Measurements from ENCODE around the gene OGG1.

The OGG1 gene

DNA sequence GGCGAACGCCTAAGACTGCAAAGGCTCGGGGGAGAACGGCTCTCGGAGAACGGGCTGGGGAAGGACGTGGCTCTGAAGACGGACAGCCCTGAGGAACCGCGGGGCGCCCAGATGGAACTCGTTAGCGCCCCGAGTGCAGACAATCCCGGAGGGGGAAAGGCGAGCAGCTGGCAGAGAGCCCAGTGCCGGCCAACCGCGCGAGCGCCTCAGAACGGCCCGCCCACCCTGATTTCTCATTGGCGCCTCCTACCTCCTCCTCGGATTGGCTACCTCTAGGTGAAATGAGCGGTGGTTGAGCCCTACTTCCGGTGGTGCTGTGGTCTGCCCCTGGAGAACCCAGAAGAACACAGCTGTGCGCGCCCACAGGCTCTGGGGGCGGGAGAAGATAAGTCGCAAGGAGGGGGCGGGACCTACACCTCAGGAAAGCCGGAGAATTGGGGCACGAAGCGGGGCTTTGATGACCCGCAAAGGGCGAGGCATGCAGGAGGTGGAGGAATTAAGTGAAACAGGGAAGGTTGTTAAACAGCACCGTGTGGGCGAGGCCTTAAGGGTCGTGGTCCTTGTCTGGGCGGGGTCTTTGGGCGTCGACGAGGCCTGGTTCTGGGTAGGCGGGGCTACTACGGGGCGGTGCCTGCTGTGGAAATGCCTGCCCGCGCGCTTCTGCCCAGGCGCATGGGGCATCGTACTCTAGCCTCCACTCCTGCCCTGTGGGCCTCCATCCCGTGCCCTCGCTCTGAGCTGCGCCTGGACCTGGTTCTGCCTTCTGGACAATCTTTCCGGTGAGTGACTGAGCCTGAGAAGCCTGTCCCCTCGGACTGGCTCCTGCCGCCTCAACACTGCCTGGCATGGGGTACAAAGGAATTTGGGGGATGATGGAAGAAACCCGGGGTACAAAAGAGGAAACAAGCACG lies at the start of gene OGG1:
Gene OGG1, plus strand, starts transcription at position 308 of the 911 bp plus-strand sequence. Its CDS starts 335 bp downstream, at position 643.
- peak; percentile 97 for DNase-seq

DNA sequence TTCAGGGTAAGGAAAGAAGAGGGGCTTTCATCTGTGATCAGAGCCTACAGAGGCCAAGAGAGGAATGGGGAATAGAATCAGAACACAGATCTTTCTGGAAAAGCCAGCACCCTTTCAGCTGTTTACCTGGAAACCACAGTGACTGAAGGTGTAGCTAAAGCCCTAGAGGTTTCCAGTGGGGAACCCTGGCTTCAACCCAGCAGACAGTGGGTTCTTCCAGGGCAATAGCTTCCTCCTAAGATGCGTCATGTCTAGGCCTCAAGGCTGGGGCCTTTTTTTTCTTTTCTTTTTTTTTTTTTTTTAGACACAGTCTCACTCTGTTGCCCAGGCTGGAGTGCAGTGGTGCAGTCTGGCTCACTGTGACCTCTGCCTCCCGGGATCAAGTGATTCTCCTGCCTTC lies 49.2 kb upstream of the OGG1 start:
- no peak for DNase-seq

DNA sequence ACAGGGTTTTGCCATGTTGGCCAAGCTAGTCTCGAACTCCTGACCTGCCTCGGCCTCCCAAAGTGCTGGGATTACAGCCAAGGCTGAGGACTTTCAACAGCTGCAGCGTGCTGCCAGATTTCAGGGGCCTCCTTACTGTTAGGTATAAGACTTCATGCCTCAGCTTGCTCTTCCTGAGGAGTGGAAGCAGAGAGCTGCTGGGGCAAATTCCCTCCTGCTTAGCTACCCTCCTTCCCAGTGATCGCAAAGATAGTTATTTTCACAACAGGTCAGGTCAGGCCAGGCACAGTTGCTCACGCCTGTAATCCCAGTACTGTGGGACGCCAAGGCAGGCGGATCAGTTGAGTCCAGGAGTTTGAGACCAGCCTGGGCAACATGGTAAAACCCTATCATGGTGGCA lies 48.7 kb upstream of the OGG1 start:
- DNase-seq = no peak

DNA sequence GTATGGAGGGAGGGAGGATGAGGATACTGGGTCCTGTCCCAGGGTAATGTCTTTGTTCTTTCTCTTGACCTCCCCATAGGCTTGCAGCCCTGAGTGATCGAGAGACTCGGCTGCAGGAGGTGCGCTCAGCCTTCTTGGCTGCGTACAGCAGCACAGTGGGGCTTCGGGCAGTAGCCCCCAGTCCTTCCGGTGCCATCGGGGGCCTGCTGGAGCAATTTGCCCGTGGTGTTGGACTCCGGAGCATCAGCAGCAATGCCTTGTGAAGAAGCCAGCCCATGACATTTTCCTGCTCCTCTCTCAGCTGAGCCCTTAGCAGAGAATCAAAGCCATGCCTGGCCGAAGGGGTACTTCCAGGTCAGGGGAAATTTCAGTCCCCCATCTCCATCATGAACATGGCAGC lies 48.0 kb upstream of the OGG1 start:
- DNase-seq = no peak

DNA sequence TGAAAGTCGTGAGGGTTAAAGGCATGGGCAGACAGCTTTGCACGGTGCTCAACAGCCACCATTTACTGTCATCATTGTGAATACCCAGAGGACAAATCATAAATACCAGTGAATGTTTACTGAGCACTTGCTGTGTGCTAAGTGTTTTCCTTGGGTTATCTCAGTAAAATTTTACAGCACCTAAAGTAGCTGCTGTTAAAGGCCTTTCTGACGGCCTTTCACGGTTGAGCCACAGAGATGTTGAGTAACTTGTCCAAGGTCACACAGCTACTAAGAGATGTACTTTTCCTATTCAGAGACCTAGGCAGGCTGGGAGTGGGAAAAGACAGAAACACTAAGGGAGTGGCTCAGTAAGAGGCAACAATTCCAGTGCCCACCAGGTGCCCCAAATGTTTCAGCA lies 46.5 kb upstream of the OGG1 start:
- no peak for DNase-seq

DNA sequence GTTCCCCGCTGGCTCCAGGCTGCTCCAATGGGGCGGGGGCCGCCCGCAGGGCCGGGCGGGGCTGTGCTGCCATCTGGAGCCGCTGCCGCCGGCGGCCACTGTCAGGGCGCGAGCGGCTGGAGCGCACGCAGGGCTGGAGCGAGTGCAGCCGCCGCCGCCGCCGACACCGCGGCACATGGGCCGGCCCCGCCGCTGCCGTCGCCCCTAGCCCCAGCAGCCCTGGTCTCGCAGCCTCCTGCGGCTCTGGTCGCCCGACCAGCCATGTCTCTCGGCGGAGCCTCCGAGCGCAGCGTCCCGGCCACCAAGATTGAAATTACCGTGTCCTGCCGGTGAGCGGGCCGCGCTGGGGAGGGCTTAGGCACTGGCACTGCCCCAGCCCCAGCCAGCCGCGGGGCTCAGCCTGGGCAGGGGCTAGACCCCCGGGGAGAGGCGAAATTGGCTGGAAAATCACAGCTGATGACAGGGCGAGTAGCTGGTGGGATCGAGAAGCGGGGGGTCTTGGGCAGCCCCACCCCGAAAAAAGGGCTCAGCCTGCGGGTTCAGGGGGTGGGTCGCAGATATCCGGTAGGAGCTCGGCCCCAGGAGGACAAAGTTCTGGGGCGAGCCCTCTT lies 45.9 kb upstream of the OGG1 start, which contains the start of gene CPNE9:
Gene CPNE9, plus strand, starts transcription at position 98 of the 611 bp plus-strand sequence. Its CDS starts 164 bp downstream, at position 262.
- peak; percentile 69 for DNase-seq

DNA sequence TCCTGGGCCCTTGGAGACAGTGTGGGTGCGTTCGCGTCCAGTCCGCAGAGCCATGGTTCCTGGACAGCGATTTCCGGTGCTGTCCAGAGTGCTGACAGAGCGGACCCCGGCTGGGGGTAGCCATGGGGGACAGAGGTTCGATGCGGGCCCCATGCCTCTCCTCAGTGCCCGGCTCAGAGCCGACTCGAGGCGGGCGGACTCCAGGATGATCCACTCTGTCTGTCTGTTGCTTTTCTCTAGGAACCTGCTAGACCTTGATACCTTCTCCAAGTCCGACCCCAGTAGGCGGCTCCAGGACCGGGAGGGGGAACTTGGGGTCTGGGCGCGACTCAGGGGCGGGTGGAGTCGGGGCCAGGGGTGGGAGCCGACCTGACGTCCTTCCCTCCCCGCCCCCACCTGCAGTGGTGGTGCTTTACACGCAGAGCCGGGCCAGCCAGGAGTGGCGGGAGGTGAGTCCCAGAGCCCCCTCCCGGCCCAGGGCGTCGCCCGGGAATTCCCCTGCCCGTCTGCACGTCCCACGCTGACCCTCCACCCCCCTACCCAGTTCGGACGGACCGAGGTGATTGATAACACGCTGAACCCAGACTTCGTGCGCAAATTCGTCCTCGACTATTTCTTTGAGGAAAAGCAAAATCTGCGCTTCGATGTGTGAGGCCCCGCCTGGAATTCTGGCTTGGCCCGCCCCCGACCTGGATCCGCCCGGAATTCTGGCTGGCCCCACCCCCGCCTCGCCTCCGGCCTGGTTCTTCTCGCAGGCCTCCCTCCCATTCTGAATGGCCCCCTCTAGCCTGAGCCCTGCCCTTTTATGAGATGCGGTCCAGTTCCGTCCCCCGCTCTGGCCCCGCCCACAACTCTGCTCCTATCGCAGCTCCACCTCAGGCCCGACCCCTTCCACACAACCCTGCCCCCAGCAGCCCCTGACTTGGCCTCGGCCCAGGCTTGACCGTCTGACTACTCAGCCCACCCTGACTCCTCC lies 45.1 kb upstream of the OGG1 start:
- peak; percentile 23 for DNase-seq

DNA sequence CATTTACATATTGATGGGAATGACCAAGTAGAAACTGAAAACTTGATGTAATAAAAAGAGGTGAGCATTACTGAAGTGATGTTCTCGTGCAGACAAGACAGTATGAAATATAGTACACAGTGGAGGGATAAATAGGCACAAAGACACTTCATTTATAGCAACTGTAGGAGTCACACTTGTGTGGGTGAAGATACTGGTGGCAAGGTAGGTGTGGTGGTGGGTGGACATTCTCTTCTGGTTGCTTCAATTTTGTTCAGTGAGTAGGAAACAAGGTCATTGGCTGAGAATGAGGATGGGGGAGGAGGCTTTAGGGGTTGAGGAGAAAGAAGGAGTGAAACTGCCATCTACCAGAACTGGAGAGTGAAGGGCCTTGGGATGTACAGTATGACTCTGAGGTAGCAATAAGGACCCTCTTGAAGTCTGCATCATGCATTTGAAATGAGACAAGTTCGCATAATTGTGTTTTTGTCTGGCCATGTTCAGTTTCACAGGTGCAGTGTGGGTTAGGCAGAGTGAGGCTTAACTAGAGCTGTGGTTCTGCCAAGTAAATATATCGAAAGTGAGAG lies 39.5 kb upstream of the OGG1 start:
- no peak for DNase-seq

DNA sequence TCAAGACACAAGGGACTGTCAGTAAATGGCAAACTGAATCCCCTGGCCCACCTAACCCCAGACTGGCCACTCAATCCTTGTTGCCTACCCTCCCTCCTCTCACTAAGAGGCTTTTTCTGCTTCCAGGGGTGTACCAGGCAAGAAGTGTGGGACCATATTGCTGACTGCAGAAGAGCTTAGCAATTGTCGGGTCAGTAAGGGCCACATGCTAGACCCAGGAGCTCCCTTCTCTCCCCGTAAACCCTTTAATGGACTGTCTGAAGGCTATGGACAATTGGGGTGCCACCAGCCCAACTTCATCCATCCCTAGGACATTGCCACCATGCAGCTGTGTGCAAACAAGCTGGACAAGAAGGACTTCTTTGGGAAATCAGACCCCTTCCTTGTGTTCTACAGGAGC lies 37.3 kb upstream of the OGG1 start:
- DNase-seq = no peak

DNA sequence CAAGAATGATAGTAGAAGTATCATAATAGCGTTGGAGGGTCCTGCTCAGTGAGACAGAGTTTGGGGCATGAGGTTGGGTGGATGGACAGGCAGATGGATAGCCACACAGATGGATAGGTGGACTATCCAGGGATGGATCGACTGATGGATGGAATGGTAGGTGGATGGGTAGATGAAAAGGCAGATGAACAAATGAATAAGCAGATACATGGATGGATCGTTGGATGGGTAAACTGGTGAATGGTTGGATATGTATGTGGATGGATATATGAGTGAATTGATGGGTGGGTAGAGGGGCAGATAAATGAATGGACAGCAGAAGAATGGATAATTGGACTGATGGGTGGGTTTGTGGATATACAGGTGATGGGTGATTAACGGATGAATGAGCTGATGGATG lies 36.6 kb upstream of the OGG1 start:
- no peak for DNase-seq

DNA sequence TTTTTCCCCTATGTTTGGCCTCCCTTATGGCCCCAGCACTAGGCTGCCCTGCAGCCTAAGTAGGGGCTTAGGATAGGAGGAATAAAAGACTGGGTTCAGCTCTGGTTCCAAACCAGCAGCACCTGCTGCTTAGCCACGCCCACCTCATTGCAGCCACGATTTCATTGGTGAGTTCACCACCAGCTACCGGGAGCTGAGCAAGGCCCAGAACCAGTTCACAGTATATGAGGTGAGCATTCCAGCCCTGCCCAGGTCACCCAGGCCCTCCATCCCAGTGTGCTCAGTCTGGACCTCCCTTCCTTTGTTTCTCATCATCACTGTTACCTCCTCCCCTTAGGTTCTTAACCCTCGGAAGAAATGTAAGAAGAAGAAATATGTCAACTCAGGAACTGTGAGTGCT lies 34.6 kb upstream of the OGG1 start:
- no peak for DNase-seq

DNA sequence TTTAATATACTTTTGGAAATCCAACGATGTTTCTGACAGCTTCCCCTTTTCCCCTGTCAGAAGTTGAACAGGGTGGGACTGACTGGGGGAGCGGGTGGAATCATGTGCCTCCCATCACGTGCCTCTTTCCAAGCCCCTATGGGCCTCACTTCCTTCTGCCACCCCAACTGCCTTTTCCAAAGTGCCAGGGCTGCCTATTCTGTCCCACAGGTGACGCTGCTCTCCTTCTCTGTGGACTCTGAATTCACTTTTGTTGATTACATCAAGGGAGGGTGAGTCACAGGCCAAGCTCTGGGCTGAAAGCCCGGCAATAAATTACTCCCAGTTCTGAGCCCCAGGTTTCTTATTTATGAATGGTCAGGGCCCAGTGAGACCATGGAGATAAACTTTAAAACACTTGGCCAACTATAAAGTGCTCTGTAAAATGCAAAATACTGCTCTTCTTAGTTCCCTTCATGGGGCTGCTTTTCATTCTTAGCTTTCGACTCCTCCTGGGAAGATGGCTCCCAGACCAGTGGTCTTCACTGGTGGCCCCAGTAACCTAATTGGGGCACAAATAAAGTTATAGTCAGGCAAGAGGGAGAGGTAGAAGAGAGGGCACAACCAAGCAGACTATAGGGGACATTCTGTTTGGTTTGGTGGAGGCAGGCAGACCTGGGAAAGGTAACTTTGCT lies 33.9 kb upstream of the OGG1 start:
- no peak for DNase-seq

DNA sequence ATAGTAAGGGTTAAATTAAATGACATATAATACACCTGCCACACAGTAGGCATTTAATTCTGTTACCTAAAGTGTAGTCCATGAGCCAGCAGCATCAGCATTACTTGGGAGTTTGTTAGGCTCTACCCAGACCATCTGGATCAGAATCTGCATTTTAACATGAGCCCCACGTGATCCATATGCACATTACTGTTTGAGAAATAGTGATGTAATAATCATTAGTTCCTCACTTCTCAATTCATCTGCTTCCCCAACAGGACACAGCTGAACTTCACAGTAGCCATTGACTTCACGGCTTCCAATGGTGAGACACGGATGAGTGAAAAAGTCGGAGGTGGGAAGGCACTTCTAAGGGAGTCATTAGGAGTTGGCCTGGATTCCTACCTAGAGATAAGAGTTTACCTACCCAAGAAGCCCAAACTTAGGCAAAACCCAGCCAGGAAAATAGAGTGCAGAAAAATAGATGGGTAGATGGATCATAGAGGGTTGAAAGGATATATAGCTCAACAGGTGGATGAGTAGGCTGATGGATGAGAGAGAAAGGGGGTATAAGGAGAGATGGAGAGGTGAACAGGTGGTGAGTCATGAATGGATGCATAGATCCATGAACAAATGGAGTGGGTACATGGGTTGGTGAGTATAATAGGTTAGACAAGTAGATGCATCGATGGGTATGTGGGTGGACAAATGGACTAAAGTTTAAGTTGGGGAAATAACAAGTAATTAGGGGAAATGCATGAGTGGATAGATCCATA lies 32.8 kb upstream of the OGG1 start:
- no peak for DNase-seq

DNA sequence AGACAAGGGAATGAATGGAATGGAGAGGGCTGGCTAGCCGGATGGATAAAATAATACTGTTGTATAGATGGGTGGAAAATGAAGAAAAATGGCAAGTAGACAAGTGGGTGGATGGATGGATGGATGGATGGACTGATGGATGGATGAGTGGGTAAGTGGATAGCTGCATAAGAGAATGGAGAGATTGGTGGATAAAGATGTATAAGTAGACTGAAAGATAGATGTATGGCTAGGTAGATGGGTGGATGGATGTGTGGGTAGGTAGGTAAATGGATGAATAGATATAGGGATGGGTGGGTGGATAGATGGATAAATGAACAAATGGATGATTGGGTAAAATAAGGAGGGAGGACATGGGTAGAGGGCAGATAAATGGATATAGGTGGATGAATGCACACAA lies 32.2 kb upstream of the OGG1 start:
- no peak for DNase-seq

DNA sequence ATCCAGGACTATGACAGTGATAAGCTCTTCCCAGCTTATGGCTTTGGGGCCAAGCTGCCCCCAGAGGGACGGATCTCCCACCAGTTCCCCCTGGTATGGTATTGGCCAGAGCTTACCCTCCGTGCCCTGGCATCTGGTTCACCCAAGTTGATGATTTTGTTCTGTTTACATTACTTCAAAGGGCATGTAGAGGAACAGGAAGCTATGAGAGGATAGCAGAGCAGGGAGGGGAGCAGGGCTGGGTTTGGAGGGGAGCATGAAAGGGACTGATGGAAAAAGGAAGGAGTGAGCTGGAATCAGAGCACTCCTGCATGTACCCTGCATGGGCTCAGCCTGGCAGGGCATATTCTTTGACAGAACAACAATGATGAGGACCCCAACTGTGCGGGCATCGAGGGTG lies 31.6 kb upstream of the OGG1 start:
- no peak for DNase-seq

DNA sequence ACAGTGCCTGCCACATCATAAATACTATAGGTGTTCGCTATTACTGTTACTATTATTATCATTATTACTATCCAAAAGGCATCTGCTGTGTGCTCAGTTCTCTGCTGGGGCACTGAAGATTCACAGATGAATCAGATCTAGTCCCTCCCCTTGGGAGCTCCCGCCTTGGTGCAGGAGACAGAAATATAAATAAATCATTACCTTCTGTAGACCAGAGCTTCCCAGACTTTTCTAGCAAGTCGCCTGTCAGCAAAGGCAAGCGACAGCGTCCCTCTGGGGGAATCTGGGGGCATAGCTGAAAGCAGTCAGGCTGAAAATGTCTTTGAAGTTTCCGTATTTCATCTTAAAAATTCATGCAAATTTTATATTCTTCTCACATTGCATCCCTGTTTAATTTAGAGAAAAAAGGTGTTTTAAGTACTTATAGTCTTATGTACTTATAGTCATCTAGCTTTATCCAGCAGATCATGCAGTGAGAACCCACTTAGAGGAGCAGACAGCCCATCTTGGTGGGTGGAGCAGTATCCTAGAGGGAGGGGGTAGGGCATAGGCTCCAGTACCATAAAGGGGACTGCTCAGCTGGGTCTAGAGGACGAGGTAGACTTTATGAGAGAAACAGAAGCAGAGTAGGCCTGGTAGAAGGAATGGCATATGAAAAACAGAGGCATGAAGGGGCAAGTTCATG lies 28.6 kb upstream of the OGG1 start:
- DNase-seq = peak; percentile 61

DNA sequence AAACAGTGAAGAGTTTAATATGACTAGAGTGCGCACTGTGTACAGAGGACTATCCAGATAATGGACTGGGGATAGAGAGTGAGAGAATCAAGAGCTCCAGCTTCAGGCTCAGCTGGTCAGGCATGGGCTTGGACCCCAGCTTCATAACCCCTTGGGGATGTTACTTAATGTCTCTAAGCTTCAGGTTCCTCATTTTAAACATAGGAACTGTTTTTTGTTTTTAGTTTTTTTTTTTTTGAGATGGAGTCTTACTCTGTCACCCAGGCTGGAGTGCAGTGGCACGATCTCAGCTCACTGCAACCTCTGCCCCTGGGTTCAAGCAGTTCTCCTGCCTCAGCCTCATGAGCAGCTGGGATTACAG lies 28.1 kb upstream of the OGG1 start:
- DNase-seq = no peak

DNA sequence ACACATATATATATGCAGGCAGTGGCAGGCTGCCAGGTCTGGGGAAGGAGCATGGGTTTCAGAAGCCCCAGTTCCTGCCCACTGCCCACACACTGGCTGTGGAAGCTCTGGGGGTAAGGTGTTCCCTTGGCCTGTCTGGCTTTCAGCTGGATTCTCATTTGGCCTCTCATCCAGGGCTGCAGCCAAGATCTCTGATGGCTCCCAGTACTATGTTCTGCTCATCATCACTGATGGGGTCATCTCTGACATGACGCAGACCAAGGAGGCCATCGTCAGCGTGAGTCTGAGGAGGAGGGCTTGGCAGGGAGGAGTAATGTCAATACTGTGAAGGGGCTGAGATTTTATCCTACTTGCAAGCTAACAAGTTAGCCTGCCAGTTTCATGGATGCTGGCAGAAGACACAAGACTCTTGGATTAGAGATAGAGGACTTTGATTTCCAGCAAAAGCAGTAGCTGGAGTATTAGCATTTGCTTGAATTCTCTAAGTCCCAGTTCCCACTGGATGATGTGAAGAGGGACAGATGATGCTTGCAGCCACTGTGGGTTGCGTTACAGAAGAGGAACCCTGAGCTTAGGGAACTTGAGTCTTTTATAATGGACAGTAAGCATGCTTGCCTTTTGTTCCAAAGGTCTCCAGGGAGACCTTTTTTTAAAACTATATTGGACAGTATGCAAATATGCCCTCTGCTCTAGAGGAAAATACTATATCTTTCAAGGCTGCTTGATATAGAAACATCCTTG lies 23.8 kb upstream of the OGG1 start:
- no peak for DNase-seq

DNA sequence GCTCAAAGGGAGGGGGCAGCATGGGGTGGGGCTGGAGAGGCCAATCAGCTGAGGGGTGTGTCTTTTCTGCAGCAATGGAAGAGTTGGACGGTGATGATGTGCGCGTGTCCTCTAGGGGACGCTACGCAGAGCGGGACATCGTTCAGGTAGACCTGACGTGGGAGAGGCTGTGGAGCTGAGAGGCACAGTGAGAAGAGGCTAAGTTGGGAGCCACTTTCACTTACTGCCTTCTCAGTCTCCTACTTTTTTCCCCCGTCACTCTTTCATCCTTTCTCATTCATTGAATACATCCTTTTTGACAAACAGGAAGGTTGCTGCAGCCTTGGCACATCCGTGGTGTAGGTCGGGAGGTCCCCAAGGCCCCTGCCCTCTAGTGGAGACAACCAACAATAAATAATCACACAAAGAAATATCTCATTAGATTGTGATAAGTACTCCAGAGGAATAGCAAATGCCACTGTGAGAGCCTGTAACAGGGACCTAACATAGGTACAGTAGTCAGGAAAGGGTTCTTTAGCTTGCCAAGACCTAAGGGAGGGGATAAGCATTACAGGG lies 22.6 kb upstream of the OGG1 start:
- DNase-seq = peak; percentile 15

DNA sequence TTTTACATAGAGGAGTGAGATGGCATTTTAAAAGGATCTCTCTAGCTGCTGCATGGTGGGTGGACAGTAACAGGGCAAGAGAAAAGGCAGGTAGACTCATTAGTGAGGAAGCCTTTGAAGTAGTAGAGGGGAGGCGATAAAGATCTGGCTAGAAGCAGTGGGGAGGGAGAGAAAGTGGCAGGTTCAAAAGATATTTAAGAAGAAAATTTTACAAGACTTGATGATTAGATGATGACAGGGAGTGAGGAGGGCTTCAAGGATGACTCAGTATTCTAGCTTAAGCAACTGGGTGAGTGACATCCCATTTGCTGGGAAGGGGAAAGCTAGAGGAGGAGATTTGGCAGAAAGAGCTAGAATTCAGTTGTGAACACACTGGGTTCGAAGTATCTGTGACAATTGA lies 22.0 kb upstream of the OGG1 start:
- DNase-seq = no peak

Measured in retina (tissue), 1 donor.